ENCODE results near the gene MRPS14.

GRCh38 chr1:175013445-175013844 lies 9.8 kb downstream of the MRPS14 start:
- TF ChIP-seq POLR2AphosphoS5 (IDR thresholded peaks at IDR 0.05; ENCODE audit: borderline replicate concordance, low read depth, low read length): no peak
- no peak for TF ChIP-seq EZH2 (IDR thresholded peaks at IDR 0.05)

All from SK-N-MC (cell line).